RWPE1 (cell line): ENCODE data around the gene CSMD2.

Source experiments
- CTCF ChIA-PET: fragments of 350-600 bp; sonication (Branson Sonifier 250); formaldehyde crosslinking; extraction: SDS; loops from one replicate; lab custom pipeline; 2021; lab: Yijun Ruan, JAX
- POLR2A ChIA-PET: fragments of 400-600 bp; formaldehyde crosslinking; extraction: SDS; loops from one replicate; lab custom pipeline; 2020; ENCODE audit warnings: antibody characterized with exemption; ENCODE audit not compliant: low non-redundant PET; lab: Yijun Ruan, JAX
- DNase-seq: peaks from one replicate; pipeline ENCODE4 v3.0.0; 2012; ENCODE audit warnings: low spot score
- H3K27ac ChIP-seq: fragments of 450-650 bp; 2 replicates; pipeline ENCODE4 v1.5.1; 2017
- CTCF ChIP-seq: fragments of 450-650 bp; conservative IDR thresholded peaks from 2 replicates; pipeline ENCODE4 v1.5.1; 2017; ENCODE audit warnings: low read depth, mild to moderate bottlenecking

The CSMD2 gene

GRCh38 chr1:34144766-34145165 lies 20.3 kb downstream of the CSMD2 start:
- ChIA-PET CTCF (no interaction called here), POLR2A (no interaction called here)
- no peak for DNase-seq
- TF ChIP-seq CTCF, result no peak
- no peak overlapping the region for H3K27ac ChIP-seq

- CTCF ChIA-PET, result no interaction called here
- H3K27ac ChIP-seq, result no peak overlapping the region
- no peak for TF ChIP-seq CTCF
- POLR2A ChIA-PET, result no interaction called here
- no peak for DNase-seq
These were observed 21.1 kb downstream of the CSMD2 start for GRCh38 chr1:34143975-34144374.

GRCh38 chr1:34140011-34140676 lies 24.9 kb downstream of the CSMD2 start:
- no peak for TF ChIP-seq CTCF
- H3K27ac ChIP-seq, result no peak overlapping the region
- ChIA-PET CTCF (no interaction called here), POLR2A (no interaction called here)
- no peak for DNase-seq

GRCh38 chr1:34137411-34137810 lies 27.6 kb downstream of the CSMD2 start:
- CTCF ChIA-PET, result no interaction called here
- TF ChIP-seq CTCF, result no peak
- no peak for DNase-seq
- POLR2A ChIA-PET, result no interaction called here
- no peak overlapping the region for H3K27ac ChIP-seq

GRCh38 chr1:34132161-34132420 lies 32.9 kb downstream of the CSMD2 start:
- POLR2A ChIA-PET, result no interaction called here
- DNase-seq, result no peak
- no peak overlapping the region for H3K27ac ChIP-seq
- no peak for TF ChIP-seq CTCF
- CTCF ChIA-PET, result no interaction called here

GRCh38 chr1:34131396-34132160 lies 33.5 kb downstream of the CSMD2 start:
- DNase-seq, result no peak
- CTCF ChIA-PET, result no interaction called here
- H3K27ac ChIP-seq, result no peak overlapping the region
- TF ChIP-seq CTCF, result no peak
- POLR2A ChIA-PET, result no interaction called here
